Suprapubic skin (tissue), 4 donors: ENCODE results near the gene NR2C1. TPM values are rescaled to one million over a fixed set of nuclear protein-coding genes. Genes with fewer than 3 reads are reported as not detected.
"Not testable (repeated sequence)": the region's sequence is repeated elsewhere in the genome, so short reads cannot be mapped to it uniquely, and the experiment has no call there.

Experiments
- DNase-seq, 2 donors: peaks; one replicate each; pipeline ENCODE4 v3.0.0-alpha.2; 2019; ENCODE audit warnings: low spot score in 2 of 2
- H3K27ac ChIP-seq: fragments of 200-600 bp; sonication (generic); one replicate; pipeline ENCODE4 v1.5.1; 2019
- H3K27me3 ChIP-seq: fragments of 200-600 bp; sonication (generic); one replicate; pipeline ENCODE4 v1.5.1; 2019
- H3K36me3 ChIP-seq: fragments of 200-600 bp; sonication (generic); one replicate; pipeline ENCODE4 v1.5.1; 2019
- H3K4me1 ChIP-seq: fragments of 200-600 bp; sonication (generic); one replicate; pipeline ENCODE4 v1.5.1; 2019
- H3K4me3 ChIP-seq: fragments of 200-600 bp; sonication (generic); one replicate; pipeline ENCODE4 v1.5.1; 2019; ENCODE audit warnings: mild to moderate bottlenecking
- H3K9me3 ChIP-seq: fragments of 200-600 bp; sonication (generic); one replicate; pipeline ENCODE4 v1.5.1; 2019
- EP300 ChIP-seq: sonication (generic); formaldehyde crosslinking; IDR thresholded peaks from one replicate; pipeline ENCODE4 v1.6.1; 2017; ENCODE audit warnings: antibody characterized with exemption
- POLR2A ChIP-seq, 2 donors: fragments of 450-650 bp; IDR thresholded peaks; one replicate each; pipeline ENCODE4 v1.6.1; 2017; ENCODE audit warnings: antibody characterized with exemption in 2 of 2, mild to moderate bottlenecking in 2 of 2, moderate library complexity in 2 of 2
- POLR2AphosphoS5 ChIP-seq, 3 donors: sonication (generic); formaldehyde crosslinking; IDR thresholded peaks; one replicate each; pipeline ENCODE4 v1.6.1; 2017; ENCODE audit warnings: antibody characterized with exemption in 3 of 3
- WGBS: methylation state at CpG from one replicate; pipeline ENCODE4 v1.1.5; 2018; 5-methylcytosine and 5-hydroxymethylcytosine counted together
- total RNA-seq, 4 donors: library from RNA; depleted of rRNA; stranded (reverse); fragments of >200 nt; gene quantifications; one replicate each; pipeline ENCODE4 v1.1.0, GENCODE V29; 2016
- TF ChIP-seq, protein P1 (sequence below), 2 donors: fragments of 200-600 bp in 1 of 2; fragments of 450-650 bp in 1 of 2; sonication (generic) in 1 of 2; IDR thresholded peaks; one replicate each; pipeline ENCODE4 v1.5.1; 2016 to 2019; ENCODE audit warnings: antibody characterized with exemption in 2 of 2, mild to moderate bottlenecking in 1 of 2, moderate library complexity in 1 of 2

Gene NR2C1
- total RNA-seq, 4 donors from 2014 or later: 24.1 to 81.1 (median 29.4) TPM

DNA sequence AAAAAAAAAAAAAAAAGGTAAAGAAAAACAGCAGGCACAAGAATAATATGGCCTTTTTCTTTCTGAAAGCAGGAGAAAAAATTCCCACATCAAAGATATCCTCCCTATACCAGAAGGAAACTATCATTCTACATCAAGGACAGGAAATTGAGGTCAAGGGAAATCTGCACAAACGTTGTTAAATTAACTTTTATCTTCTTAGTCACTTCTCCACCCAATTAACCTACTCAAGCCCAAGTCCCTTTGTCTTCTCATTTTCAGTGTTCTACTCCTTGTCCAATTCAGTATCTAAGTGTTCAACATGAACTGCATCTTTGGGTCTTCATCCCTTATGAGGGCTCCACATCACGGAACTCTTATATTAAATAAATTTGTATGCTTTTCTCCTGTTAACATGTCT, 85.6 kb downstream of the NR2C1 start:
- TF ChIP-seq, protein P1, sequence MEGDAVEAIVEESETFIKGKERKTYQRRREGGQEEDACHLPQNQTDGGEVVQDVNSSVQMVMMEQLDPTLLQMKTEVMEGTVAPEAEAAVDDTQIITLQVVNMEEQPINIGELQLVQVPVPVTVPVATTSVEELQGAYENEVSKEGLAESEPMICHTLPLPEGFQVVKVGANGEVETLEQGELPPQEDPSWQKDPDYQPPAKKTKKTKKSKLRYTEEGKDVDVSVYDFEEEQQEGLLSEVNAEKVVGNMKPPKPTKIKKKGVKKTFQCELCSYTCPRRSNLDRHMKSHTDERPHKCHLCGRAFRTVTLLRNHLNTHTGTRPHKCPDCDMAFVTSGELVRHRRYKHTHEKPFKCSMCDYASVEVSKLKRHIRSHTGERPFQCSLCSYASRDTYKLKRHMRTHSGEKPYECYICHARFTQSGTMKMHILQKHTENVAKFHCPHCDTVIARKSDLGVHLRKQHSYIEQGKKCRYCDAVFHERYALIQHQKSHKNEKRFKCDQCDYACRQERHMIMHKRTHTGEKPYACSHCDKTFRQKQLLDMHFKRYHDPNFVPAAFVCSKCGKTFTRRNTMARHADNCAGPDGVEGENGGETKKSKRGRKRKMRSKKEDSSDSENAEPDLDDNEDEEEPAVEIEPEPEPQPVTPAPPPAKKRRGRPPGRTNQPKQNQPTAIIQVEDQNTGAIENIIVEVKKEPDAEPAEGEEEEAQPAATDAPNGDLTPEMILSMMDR (IDR thresholded peaks at IDR 0.05): no peak
- TF ChIP-seq EP300 (no peak), POLR2AphosphoS5 (IDR thresholded peaks at IDR 0.05) (no peak), POLR2A (IDR thresholded peaks at IDR 0.05) (no peak)
- no peak overlapping the region for H3K27ac ChIP-seq
- no peaks in the 10 kb centered on the region for H3K27me3 ChIP-seq
- no peak overlapping the region for H3K4me3 ChIP-seq
- no peaks in the 10 kb centered on the region for H3K9me3 ChIP-seq
- WGBS: 59% methylated on average over 2 of the region's 2 CpGs
- no peaks in the 10 kb centered on the region for H3K4me1 ChIP-seq
- H3K36me3 ChIP-seq: peaks cover 9% of the 10 kb centered on the region
- DNase-seq: no peak

DNA sequence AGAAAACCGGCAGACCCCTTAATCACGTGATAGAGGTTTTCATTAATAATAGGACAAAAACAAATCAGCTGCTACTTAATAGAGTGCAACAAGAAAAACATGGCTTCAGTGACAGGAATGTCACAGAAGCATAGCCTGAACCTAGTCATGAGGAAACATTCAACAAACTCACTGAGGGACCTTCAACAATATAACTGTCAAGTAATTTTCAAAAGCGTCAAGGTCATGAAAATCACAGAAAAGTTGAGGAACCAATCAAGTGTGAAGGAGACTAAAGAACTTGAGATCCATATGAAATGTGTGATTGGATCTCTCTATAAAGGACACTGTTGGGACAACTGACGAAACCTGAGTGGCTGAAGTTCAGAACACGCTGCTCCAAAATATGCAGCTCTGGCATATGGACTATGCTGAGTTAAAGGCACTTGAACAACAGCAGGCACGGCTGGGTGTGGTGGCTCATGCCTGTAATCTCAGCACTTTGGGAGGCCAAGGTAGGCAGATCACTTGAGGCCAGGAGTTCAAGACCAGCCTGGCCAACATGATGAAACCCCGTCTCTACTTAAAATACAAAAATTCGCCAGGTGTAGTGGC, 86.2 kb downstream of the NR2C1 start:
- Histone ChIP-seq H3K9me3 (no peaks in the 10 kb centered on the region), H3K27me3 (no peaks in the 10 kb centered on the region), H3K4me3 (no peak overlapping the region), H3K27ac (no peak overlapping the region), H3K36me3 (peaks cover 3% of the 10 kb centered on the region), H3K4me1 (no peaks in the 10 kb centered on the region)
- TF ChIP-seq POLR2A (IDR thresholded peaks at IDR 0.05): no peak
- TF ChIP-seq, protein P1 (IDR thresholded peaks at IDR 0.05): no peak
- no peak for TF ChIP-seq POLR2AphosphoS5 (IDR thresholded peaks at IDR 0.05)
- no peak for TF ChIP-seq EP300
- no peak for DNase-seq
- WGBS: 92% methylated on average over 8 of the region's 8 CpGs

DNA sequence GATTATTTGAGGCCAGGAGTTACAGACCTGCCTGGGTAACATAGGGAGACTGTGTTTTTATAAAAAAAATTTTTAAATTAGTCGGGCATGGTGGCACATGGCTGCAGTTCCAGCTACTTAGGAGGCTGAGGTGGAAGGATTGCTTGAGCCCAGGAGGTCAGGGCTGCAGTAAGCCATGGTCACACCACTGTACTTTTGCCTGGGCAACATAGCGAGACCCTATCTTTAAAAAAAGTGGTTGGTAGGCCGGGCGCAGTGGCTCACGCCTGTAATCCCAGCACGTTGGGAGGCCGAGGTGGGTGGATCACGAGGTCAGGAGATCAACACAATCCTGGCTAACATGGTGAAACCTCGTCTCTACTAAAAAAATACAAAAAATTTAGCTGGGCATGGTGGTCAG, 88.3 kb downstream of the NR2C1 start:
- H3K27me3 ChIP-seq, H3K4me3 ChIP-seq, DNase-seq, H3K27ac ChIP-seq, H3K36me3 ChIP-seq, H3K9me3 ChIP-seq, H3K4me1 ChIP-seq: not testable (repeated sequence)
- WGBS: 85% methylated on average over 9 of the region's 9 CpGs

DNA sequence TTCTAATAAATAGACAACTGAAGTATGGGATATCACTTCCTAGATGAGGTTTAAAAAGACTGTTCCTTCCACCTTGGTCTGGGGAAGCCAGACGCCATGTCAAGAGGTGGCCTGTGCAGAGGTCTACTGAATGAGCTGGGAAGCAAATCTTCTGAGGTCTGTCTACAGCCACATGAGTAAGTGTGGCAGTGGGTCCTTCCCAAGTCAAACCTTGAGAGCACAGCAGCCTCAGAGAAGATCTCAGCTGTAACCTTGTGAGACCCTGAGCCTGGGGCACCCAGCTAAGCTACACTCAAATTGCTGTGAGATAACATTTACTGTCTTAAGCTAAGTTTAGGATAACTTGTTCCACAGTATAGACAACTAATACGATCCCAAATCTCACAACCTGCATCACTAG, 90.1 kb downstream of the NR2C1 start:
- Histone ChIP-seq H3K27me3 (no peaks in the 10 kb centered on the region), H3K4me1 (no peaks in the 10 kb centered on the region), H3K27ac (no peak overlapping the region), H3K36me3 (peaks cover 2% of the 10 kb centered on the region), H3K4me3 (no peak overlapping the region), H3K9me3 (no peaks in the 10 kb centered on the region)
- TF ChIP-seq, protein P1 (IDR thresholded peaks at IDR 0.05): no peak
- TF ChIP-seq POLR2A (IDR thresholded peaks at IDR 0.05): no peak
- no peak for DNase-seq
- 100% methylated on average over 2 of the region's 2 CpGs for WGBS

DNA sequence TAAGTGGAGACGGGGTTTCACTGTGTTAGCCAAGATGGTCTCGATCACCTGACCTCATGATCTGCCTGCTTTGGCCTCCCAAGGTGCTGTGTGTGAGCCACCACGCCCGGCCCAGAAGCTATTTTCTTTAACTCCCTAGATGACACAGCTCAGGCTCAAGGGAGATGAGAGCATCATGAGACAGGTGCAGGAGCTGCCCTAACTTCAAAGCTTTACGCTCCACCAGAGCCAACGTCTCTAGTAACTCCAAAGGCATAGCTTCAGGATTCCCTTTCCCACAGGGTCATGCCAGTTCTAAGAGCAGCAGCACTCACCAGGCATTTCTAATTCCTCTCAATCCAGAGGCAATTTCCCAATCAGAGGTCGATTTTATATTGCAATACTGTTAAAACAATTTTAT, 91.0 kb downstream of the NR2C1 start:
- no peak overlapping the region for H3K4me3 ChIP-seq
- H3K27ac ChIP-seq: no peak overlapping the region
- WGBS: 83% methylated on average over 7 of the region's 7 CpGs
- no peaks in the 10 kb centered on the region for H3K27me3 ChIP-seq
- no peak for DNase-seq
- H3K36me3 ChIP-seq: peaks cover 2% of the 10 kb centered on the region
- no peaks in the 10 kb centered on the region for H3K4me1 ChIP-seq
- no peak for TF ChIP-seq POLR2A (IDR thresholded peaks at IDR 0.05)
- TF ChIP-seq, protein P1 (IDR thresholded peaks at IDR 0.05): no peak
- no peak for TF ChIP-seq POLR2AphosphoS5 (IDR thresholded peaks at IDR 0.05)
- TF ChIP-seq EP300: no peak
- H3K9me3 ChIP-seq: no peaks in the 10 kb centered on the region

DNA sequence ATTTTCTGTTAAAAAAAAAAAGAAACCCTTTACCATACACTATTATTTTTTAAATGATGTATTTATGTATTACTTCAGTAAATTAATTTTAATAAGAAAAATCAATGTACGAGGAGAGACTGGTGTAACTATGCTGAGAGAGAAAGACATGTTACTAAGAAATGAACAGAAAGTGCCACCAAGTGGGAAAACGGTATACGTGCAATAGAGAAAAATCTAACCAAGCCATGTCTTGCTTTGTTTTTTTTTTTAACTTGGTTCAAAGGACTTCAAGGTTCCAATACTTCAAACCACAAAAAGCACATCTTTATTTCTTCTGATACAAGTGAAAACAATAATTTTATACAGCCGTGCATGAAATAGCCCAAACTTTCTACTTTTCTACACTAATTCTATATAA, 92.8 kb downstream of the NR2C1 start:
- no peak for DNase-seq
- Histone ChIP-seq H3K27ac (no peak overlapping the region), H3K36me3 (peaks cover 2% of the 10 kb centered on the region), H3K4me1 (no peaks in the 10 kb centered on the region), H3K4me3 (no peak overlapping the region), H3K27me3 (no peaks in the 10 kb centered on the region), H3K9me3 (no peaks in the 10 kb centered on the region)
- WGBS: 67% methylated on average over 4 of the region's 4 CpGs
- TF ChIP-seq POLR2A (IDR thresholded peaks at IDR 0.05) (no peak), EP300 (no peak), POLR2AphosphoS5 (IDR thresholded peaks at IDR 0.05) (no peak)
- TF ChIP-seq, protein P1 (IDR thresholded peaks at IDR 0.05): no peak
